ENCODE measurements around the gene ICAM1. TPM values are rescaled to one million over a fixed set of nuclear protein-coding genes. Genes with fewer than 3 reads are reported as not detected.
"Not testable (repeated sequence)": the region's sequence is repeated elsewhere in the genome, so short reads cannot be mapped to it uniquely, and the experiment has no call there.

The ICAM1 gene
- total and polyA plus RNA-seq, 2 of the 8 experiments (the other 6 are each of a cell fraction or from before 2014, with no cell fraction given), result 4.0 to 9.4 TPM

DNA sequence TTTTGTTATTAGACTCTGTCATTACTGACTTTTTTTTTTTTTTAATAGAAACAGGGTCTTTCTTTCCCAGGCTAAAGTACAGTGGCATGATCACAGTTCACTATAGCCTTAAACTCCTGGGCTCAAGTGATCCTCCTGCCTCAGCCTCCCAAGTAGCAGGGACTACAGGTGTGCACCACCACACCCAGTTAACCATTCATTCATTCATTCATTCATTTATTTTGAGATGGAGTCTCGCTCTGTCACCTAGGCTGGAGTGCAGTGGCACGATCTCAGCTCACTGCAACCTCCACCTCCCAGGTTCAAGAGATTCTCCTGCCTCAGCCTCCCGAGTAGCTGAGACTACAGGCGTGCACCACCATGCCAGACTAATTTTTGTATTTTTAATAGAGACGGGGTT lies 11.1 kb downstream of the ICAM1 start:
- H3K36me3 ChIP-seq (ENCODE audit: control insufficient read depth in 2 of 4, insufficient read depth in 4 of 4, low read length in 3 of 4); H4K20me1 ChIP-seq (replicated peaks in 1 of 2; ENCODE audit: control insufficient read depth in 1 of 2, insufficient read depth in 2 of 2, low read length in 2 of 2); H3K56ac ChIP-seq (replicated peaks; ENCODE audit: insufficient read length, low read depth, low read length); H3K4me2 ChIP-seq (ENCODE audit: insufficient read depth in 1 of 2, low read depth in 2 of 2, low read length in 2 of 2); H3K27ac ChIP-seq (ENCODE audit: low read depth, low read length); H2BK5ac ChIP-seq (ENCODE audit: low read depth, low read length); H3K9ac ChIP-seq (replicated peaks in 1 of 4; ENCODE audit: extremely low read depth in 1 of 4, low read depth in 3 of 4, low read length in 3 of 4); DNase-seq (ENCODE audit: low read depth in 1 of 2, low spot score in 2 of 2); H2AK5ac ChIP-seq (ENCODE audit: low read depth, low read length); H2BK12ac ChIP-seq (ENCODE audit: low read depth, low read length); H3K27me3 ChIP-seq (replicated peaks in 1 of 4; ENCODE audit: control insufficient read depth in 3 of 4, extremely low read depth in 1 of 4, insufficient read depth in 3 of 4, low read length in 3 of 4); H3K4me1 ChIP-seq (replicated peaks in 1 of 4; ENCODE audit: control insufficient read depth in 3 of 4, insufficient read depth in 4 of 4, low read length in 3 of 4); H3K14ac ChIP-seq (ENCODE audit: insufficient read length); H3K23me2 ChIP-seq (ENCODE audit: low read depth, low read length); H2BK20ac ChIP-seq (ENCODE audit: low read length); H2BK120ac ChIP-seq (replicated peaks; ENCODE audit: low read depth, low read length); POLR2A ChIA-PET (ENCODE audit: partially characterized antibody); FAIRE-seq; H3K79me2 ChIP-seq (ENCODE audit: control insufficient read depth in 1 of 2, insufficient read depth in 2 of 2, low read length in 2 of 2); H3K4ac ChIP-seq (replicated peaks; ENCODE audit: insufficient read length, low read depth, low read length); H2BK15ac ChIP-seq (ENCODE audit: low read length); H4K5ac ChIP-seq (ENCODE audit: insufficient read length, low read depth, low read length); H3K9me3 ChIP-seq (ENCODE audit: insufficient read depth in 2 of 2, low read depth in 1 of 2, low read length in 1 of 2); H3K79me1 ChIP-seq (ENCODE audit: low read depth, low read length); H2AFZ ChIP-seq (ENCODE audit: low read length); H3K23ac ChIP-seq (ENCODE audit: insufficient read length); H3K18ac ChIP-seq (ENCODE audit: extremely low read depth, low read length); H4K8ac ChIP-seq (ENCODE audit: extremely low read depth, insufficient read depth, low read length); H4K91ac ChIP-seq (replicated peaks; ENCODE audit: insufficient read length, low read length); H3K4me3 ChIP-seq (ENCODE audit: extremely low read depth in 1 of 4, insufficient read depth in 2 of 4, low read depth in 3 of 4, low read length in 4 of 4): not testable (repeated sequence)
- 94% methylated on average over 5 of the region's 5 CpGs; no CpG with 5 or more reads in 1 of the 2 experiments for WGBS, 2 experiments (ENCODE audit: extremely low coverage in 1 of 2, insufficient coverage in 1 of 2, insufficient read length in 1 of 2, insufficient replicate concordance in 2 of 2, low coverage in 1 of 2, low lambda C conversion rate in 2 of 2, missing lambda C conversion rate in 1 of 2)
- CTCF ChIA-PET (ENCODE audit: partially characterized antibody), result interaction anchor here (0.6 to 11.6 kb wide), 2 partner anchors 12 to 110 kb away, joined by 3 to 94 read pairs; partner anchors contain the start of gene ICAM1

All from H1 (cell line).